IMR-90 (cell line): ENCODE data around the gene FLT4. TPM values are rescaled to one million over a fixed set of nuclear protein-coding genes. Genes with fewer than 3 reads are reported as not detected.

Experiments used
- ATAC-seq: fragments of 200-7000 bp; cut with Tn5 transposase; 2 replicates; pipeline ENCODE4 v1.9.1; 2020; ENCODE audit warnings: low read depth, mild to moderate bottlenecking, moderate library complexity
- BruUV-seq: library from RNA; stranded (reverse); fragments of 400-500 nt; replicated peaks from 2 replicates; lab custom pipeline; 2021; lab: Mats Ljungman, UMichigan
- CTCF ChIA-PET: fragments of 300-600 bp; formaldehyde crosslinking; extraction: SDS; loops from one replicate; lab custom pipeline; 2021; ENCODE audit warnings: antibody characterized with exemption; lab: Yijun Ruan, JAX
- POLR2A ChIA-PET: fragments of 300-600 bp; sonication (Branson Sonifier 250); formaldehyde crosslinking; loops from one replicate; lab custom pipeline; 2022; ENCODE audit warnings: antibody characterized with exemption; ENCODE audit not compliant: unreplicated experiment; lab: Charles Lee
- DNase-seq: peaks from one replicate; pipeline ENCODE4 v3.0.0; 2013
- H2AFZ ChIP-seq: replicated peaks from 2 replicates; pipeline ENCODE3; 2013; ENCODE audit warnings: low read length, mild to moderate bottlenecking; ENCODE audit not compliant: poor library complexity
- H2AK5ac ChIP-seq: 2 replicates; pipeline ENCODE4 v1.6.1; 2013; ENCODE audit warnings: low read depth, low read length, inconsistent platforms
- H2AK9ac ChIP-seq: replicated peaks from 2 replicates; pipeline ENCODE3; 2013; ENCODE audit warnings: mild to moderate bottlenecking, low read depth, low read length, moderate library complexity; ENCODE audit not compliant: poor library complexity
- H2BK120ac ChIP-seq: 2 replicates; pipeline ENCODE4 v1.6.1; 2013; ENCODE audit warnings: low read depth, low read length, inconsistent platforms
- H2BK15ac ChIP-seq: 3 replicates; pipeline ENCODE4 v1.6.1; 2013; ENCODE audit warnings: low read depth, low read length, inconsistent platforms
- H2BK20ac ChIP-seq: 2 replicates; pipeline ENCODE4 v1.6.1; 2013; ENCODE audit warnings: low read depth, mild to moderate bottlenecking, inconsistent platforms, low read length, moderate library complexity
- H2BK5ac ChIP-seq: 2 replicates; pipeline ENCODE4 v1.6.1; 2013; ENCODE audit warnings: mild to moderate bottlenecking, low read depth, low read length, inconsistent platforms; ENCODE audit not compliant: poor library complexity, severe bottlenecking
- H3K14ac ChIP-seq: replicated peaks from 2 replicates; pipeline ENCODE4 v1.6.1; 2013; ENCODE audit warnings: low read depth, low read length, inconsistent platforms
- H3K18ac ChIP-seq: 2 replicates; pipeline ENCODE4 v1.6.1; 2013; ENCODE audit warnings: low read depth, low read length, control low read depth
- H3K23ac ChIP-seq: 2 replicates; pipeline ENCODE4 v1.6.1; 2013; ENCODE audit warnings: low read depth, low read length, inconsistent platforms
- H3K27ac ChIP-seq: 2 replicates; pipeline ENCODE4 v1.5.1; 2013; ENCODE audit warnings: mild to moderate bottlenecking, control low read depth, low read length; ENCODE audit not compliant: insufficient read depth
- H3K27me3 ChIP-seq: 2 replicates; pipeline ENCODE4 v1.6.1; 2013; ENCODE audit warnings: low read length; ENCODE audit not compliant: control insufficient read depth, insufficient read depth
- H3K36me3 ChIP-seq: 2 replicates; pipeline ENCODE4 v1.6.1; 2013; ENCODE audit warnings: low read length, mixed read lengths; ENCODE audit not compliant: control insufficient read depth, insufficient read depth
- H3K4ac ChIP-seq: 2 replicates; pipeline ENCODE4 v1.6.1; 2013; ENCODE audit warnings: low read depth, low read length, inconsistent platforms
- H3K4me1 ChIP-seq: 2 replicates; pipeline ENCODE4 v1.6.1; 2013; ENCODE audit warnings: low read length, mixed read lengths; ENCODE audit not compliant: control insufficient read depth, insufficient read depth
- H3K4me2 ChIP-seq: 2 replicates; pipeline ENCODE4 v1.6.1; 2013; ENCODE audit warnings: low read depth, mild to moderate bottlenecking, control low read depth, low read length, moderate library complexity
- H3K4me3 ChIP-seq: 2 replicates; pipeline ENCODE4 v1.5.1; 2013; ENCODE audit warnings: low read depth, mild to moderate bottlenecking, control low read depth, low read length, moderate library complexity; ENCODE audit not compliant: insufficient read depth
- H3K56ac ChIP-seq: 2 replicates; pipeline ENCODE4 v1.6.1; 2013; ENCODE audit warnings: low read length, inconsistent platforms; ENCODE audit not compliant: insufficient read depth; ENCODE audit errors: extremely low read depth
- H3K79me1 ChIP-seq, 2 experiments: 2 replicates each; pipeline ENCODE4 v1.6.1; 2013; ENCODE audit warnings: low read length in 2 of 2, inconsistent platforms in 1 of 2, low read depth in 1 of 2
- H3K9ac ChIP-seq: 2 replicates; pipeline ENCODE4 v1.6.1; 2013; ENCODE audit warnings: low read depth, low read length, control low read depth
- H3K9me1 ChIP-seq: 2 replicates; pipeline ENCODE4 v1.6.1; 2013; ENCODE audit warnings: low read length, inconsistent platforms; ENCODE audit not compliant: insufficient read depth
- H3K9me3 ChIP-seq: 2 replicates; pipeline ENCODE4 v1.6.1; 2013; ENCODE audit warnings: low read length; ENCODE audit not compliant: control insufficient read depth, insufficient read depth
- H4K20me1 ChIP-seq: 2 replicates; pipeline ENCODE4 v1.6.1; 2013; ENCODE audit warnings: low read length, inconsistent platforms; ENCODE audit not compliant: insufficient read depth
- H4K5ac ChIP-seq: 2 replicates; pipeline ENCODE4 v1.6.1; 2013; ENCODE audit warnings: mild to moderate bottlenecking, low read depth, low read length, control low read depth
- H4K8ac ChIP-seq, 2 experiments: 2 replicates each; pipeline ENCODE4 v1.6.1; 2013; ENCODE audit warnings: low read depth in 2 of 2, low read length in 2 of 2, control low read depth in 1 of 2, inconsistent platforms in 1 of 2
- H4K91ac ChIP-seq: 2 replicates; pipeline ENCODE4 v1.6.1; 2013; ENCODE audit warnings: low read depth, low read length, inconsistent platforms; ENCODE audit not compliant: insufficient read depth
- BHLHE40 ChIP-seq: fragments of 150-350 bp; IDR thresholded peaks from 2 replicates; pipeline ENCODE4 v1.6.1; 2016; ENCODE audit warnings: mild to moderate bottlenecking, low read depth, low read length
- CEBPB ChIP-seq: IDR thresholded peaks from 2 replicates; pipeline ENCODE4 v1.6.1; 2012; ENCODE audit warnings: low read depth, low read length, improper control_type of control experiment
- CHD1 ChIP-seq: IDR thresholded peaks from 2 replicates; pipeline ENCODE4 v1.6.1; 2012; ENCODE audit warnings: low read depth, low read length, improper control_type of control experiment
- CTCF ChIP-seq: conservative IDR thresholded peaks from 2 replicates; pipeline ENCODE4 v1.5.1; 2012; ENCODE audit warnings: mild to moderate bottlenecking, low read depth, low read length, improper control_type of control experiment
- FOS ChIP-seq: fragments of 150-350 bp; IDR thresholded peaks from 2 replicates; pipeline ENCODE4 v1.6.1; 2016; ENCODE audit warnings: low read depth, low read length
- MAFK ChIP-seq: IDR thresholded peaks from 2 replicates; pipeline ENCODE4 v1.6.1; 2012; ENCODE audit warnings: low read depth, low read length, improper control_type of control experiment
- MAZ ChIP-seq: IDR thresholded peaks from 2 replicates; pipeline ENCODE4 v1.6.1; 2012; ENCODE audit warnings: low read depth, mild to moderate bottlenecking, low read length, improper control_type of control experiment, moderate library complexity, borderline replicate concordance
- MXI1 ChIP-seq: IDR thresholded peaks from 2 replicates; pipeline ENCODE4 v1.6.1; 2012; ENCODE audit warnings: low read depth, mild to moderate bottlenecking, low read length, moderate library complexity, borderline replicate concordance
- NFE2L2 ChIP-seq: fragments of 150-350 bp; IDR thresholded peaks from 2 replicates; pipeline ENCODE4 v1.6.1; 2016; ENCODE audit warnings: low read depth, mild to moderate bottlenecking, low read length
- POLR2A ChIP-seq: IDR thresholded peaks from 2 replicates; pipeline ENCODE4 v1.6.1; 2012; ENCODE audit warnings: mild to moderate bottlenecking, low read depth, low read length
- RAD21 ChIP-seq: IDR thresholded peaks from 2 replicates; pipeline ENCODE4 v1.6.1; 2012; ENCODE audit warnings: low read length, improper control_type of control experiment
- RCOR1 ChIP-seq: IDR thresholded peaks from 2 replicates; pipeline ENCODE4 v1.6.1; 2012; ENCODE audit warnings: mild to moderate bottlenecking, low read length, improper control_type of control experiment; ENCODE audit not compliant: insufficient replicate concordance
- RFX5 ChIP-seq: IDR thresholded peaks from 2 replicates; pipeline ENCODE4 v1.8.0; 2012; ENCODE audit warnings: low read depth, mild to moderate bottlenecking, low read length, moderate library complexity
- SMC3 ChIP-seq: fragments of 150-350 bp; IDR thresholded peaks from 2 replicates; pipeline ENCODE4 v1.6.1; 2016; ENCODE audit warnings: low read depth, mild to moderate bottlenecking, antibody characterized with exemption, low read length, moderate library complexity
- WGBS, 2 experiments: methylation state at CpG; one replicate each; pipeline versions ENCODE4 v1.1.5 to v1.1.7; 2013; ENCODE audit warnings: missing lambda C conversion rate in 2 of 2; ENCODE audit not compliant: insufficient read length in 1 of 2; ENCODE audit errors: extremely low coverage in 2 of 2; 5-methylcytosine and 5-hydroxymethylcytosine counted together
- dilution Hi-C: fragments of 300-500 bp; cut with HindIII; formaldehyde crosslinking; loops from one replicate; pipeline ENCODE4 v1.14.3; 2018; ENCODE audit warnings: low sequenced_read_pairs; ENCODE audit not compliant: unreplicated experiment
- in situ Hi-C: fragments of 300-500 bp; cut with MboI; formaldehyde crosslinking; loops from 3 replicates; pipeline ENCODE4 v1.14.3; 2019; ENCODE audit warnings: low sequenced_read_pairs, inconsistent platforms, mixed read lengths
- intact Hi-C: fragments of 100-400 bp; cut with micrococcal nuclease; formaldehyde crosslinking; loops from 2 replicates; pipeline ENCODE4 v1.10.0; 2022
- polyA plus RNA-seq, 3 experiments: library from polyadenylated mRNA; depleted of rRNA; stranded (reverse); fragments of >200 nt; gene quantifications; 2 replicates each; pipeline ENCODE4 v1.2.3, GENCODE V29; 2012; ENCODE audit warnings: low replicate concordance in 1 of 3
- total RNA-seq: library from RNA; depleted of rRNA; stranded (reverse); fragments of >200 nt; gene quantifications from 2 replicates; pipeline ENCODE4 v1.2.3, GENCODE V29; 2012
- TF ChIP-seq, protein P1 (sequence below): fragments of 150-350 bp; IDR thresholded peaks from 2 replicates; pipeline ENCODE4 v1.6.1; 2016; ENCODE audit warnings: low read depth, mild to moderate bottlenecking, low read length, moderate library complexity, borderline replicate concordance
- TF ChIP-seq, protein P2 (sequence below): fragments of 150-350 bp; IDR thresholded peaks from 2 replicates; pipeline ENCODE4 v1.6.1; 2017; ENCODE audit warnings: mild to moderate bottlenecking, antibody characterized with exemption, low read length, low read depth

The FLT4 gene
- total and polyA plus RNA-seq, 2 of the 4 experiments (the other 2 are of a cell fraction) = under 0.01 to 0.07 TPM

GRCh38 chr5:180599590-180599914 lies 49.8 kb downstream of the FLT4 start:
- H3K14ac ChIP-seq = no peak overlapping the region
- ATAC-seq = no peak
- intact Hi-C loops = no loop called here
- TF ChIP-seq FOS (no peak), MXI1 (no peak), MAZ (no peak), RFX5 (no peak), MAFK (no peak), RCOR1 (no peak), POLR2A (no peak), CTCF (no peak), NFE2L2 (no peak), CEBPB (no peak), SMC3 (no peak), CHD1 (no peak), RAD21 (no peak), BHLHE40 (no peak)
- TF ChIP-seq, protein P1, sequence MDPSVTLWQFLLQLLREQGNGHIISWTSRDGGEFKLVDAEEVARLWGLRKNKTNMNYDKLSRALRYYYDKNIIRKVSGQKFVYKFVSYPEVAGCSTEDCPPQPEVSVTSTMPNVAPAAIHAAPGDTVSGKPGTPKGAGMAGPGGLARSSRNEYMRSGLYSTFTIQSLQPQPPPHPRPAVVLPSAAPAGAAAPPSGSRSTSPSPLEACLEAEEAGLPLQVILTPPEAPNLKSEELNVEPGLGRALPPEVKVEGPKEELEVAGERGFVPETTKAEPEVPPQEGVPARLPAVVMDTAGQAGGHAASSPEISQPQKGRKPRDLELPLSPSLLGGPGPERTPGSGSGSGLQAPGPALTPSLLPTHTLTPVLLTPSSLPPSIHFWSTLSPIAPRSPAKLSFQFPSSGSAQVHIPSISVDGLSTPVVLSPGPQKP = no peak
- TF ChIP-seq, protein P2, sequence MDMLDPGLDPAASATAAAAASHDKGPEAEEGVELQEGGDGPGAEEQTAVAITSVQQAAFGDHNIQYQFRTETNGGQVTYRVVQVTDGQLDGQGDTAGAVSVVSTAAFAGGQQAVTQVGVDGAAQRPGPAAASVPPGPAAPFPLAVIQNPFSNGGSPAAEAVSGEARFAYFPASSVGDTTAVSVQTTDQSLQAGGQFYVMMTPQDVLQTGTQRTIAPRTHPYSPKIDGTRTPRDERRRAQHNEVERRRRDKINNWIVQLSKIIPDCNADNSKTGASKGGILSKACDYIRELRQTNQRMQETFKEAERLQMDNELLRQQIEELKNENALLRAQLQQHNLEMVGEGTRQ = no peak
- H3K4me3 ChIP-seq = no peak overlapping the region
- no peak overlapping the region for H4K5ac ChIP-seq
- H3K23ac ChIP-seq = no peak overlapping the region
- dilution Hi-C loops = no loop called here
- no peak overlapping the region for H2AK5ac ChIP-seq
- DNase-seq = no peak
- no peak overlapping the region for H2BK20ac ChIP-seq
- H3K27me3 ChIP-seq = peaks cover 7% of the 10 kb centered on the region; the same call in 1 of the 2 replicates
- H2BK120ac ChIP-seq = no peak overlapping the region
- no peak overlapping the region for H3K18ac ChIP-seq
- no peak overlapping the region for H4K8ac ChIP-seq
- no peak overlapping the region for H2AK9ac ChIP-seq
- in situ Hi-C loops = no loop called here
- H3K4me2 ChIP-seq = no peak overlapping the region
- H3K9me3 ChIP-seq = no peaks in the 10 kb centered on the region
- H3K79me1 ChIP-seq = no peaks in the 10 kb centered on the region
- H3K9ac ChIP-seq = no peak overlapping the region
- CTCF ChIA-PET = no interaction called here
- 83% methylated on average over 1 of the region's 6 CpGs; no CpG with 5 or more reads in 1 of the 2 experiments for WGBS, 2 experiments
- no peaks in the 10 kb centered on the region for H3K36me3 ChIP-seq
- no peaks in the 10 kb centered on the region for H3K9me1 ChIP-seq
- POLR2A ChIA-PET = no interaction called here
- no TSS peak for BruUV-seq
- H3K4me1 ChIP-seq = no peaks in the 10 kb centered on the region
- no peak overlapping the region for H2BK15ac ChIP-seq
- H4K91ac ChIP-seq = no peak overlapping the region
- H3K56ac ChIP-seq = no peak overlapping the region
- H3K27ac ChIP-seq = no peak overlapping the region
- no peaks in the 10 kb centered on the region for H4K20me1 ChIP-seq
- no peak overlapping the region for H3K4ac ChIP-seq
- H2AFZ ChIP-seq = no peak overlapping the region
- H2BK5ac ChIP-seq = no peak overlapping the region
